Upper lobe of right lung (tissue), 1 donor: ENCODE measurements around the gene SPATA9. TPM values are rescaled to one million over a fixed set of nuclear protein-coding genes. Genes with fewer than 3 reads are reported as not detected.

ENCODE experiments used
- ATAC-seq: fragments of 200-7000 bp; cut with Tn5 transposase; one replicate; pipeline ENCODE4 v1.9.1; 2020; ENCODE audit warnings: mild to moderate bottlenecking, moderate library complexity
- DNase-seq: peaks from one replicate; pipeline ENCODE4 v3.0.0-alpha.2; 2020
- H3K27ac ChIP-seq: fragments of 200-600 bp; one replicate; pipeline ENCODE4 v1.8.0; 2022
- H3K27me3 ChIP-seq: fragments of 200-600 bp; one replicate; pipeline ENCODE4 v1.8.0; 2022; ENCODE audit warnings: mild to moderate bottlenecking
- H3K36me3 ChIP-seq: fragments of 200-600 bp; one replicate; pipeline ENCODE4 v1.8.0; 2022
- H3K4me1 ChIP-seq: fragments of 200-600 bp; one replicate; pipeline ENCODE4 v1.8.0; 2022
- H3K4me3 ChIP-seq: fragments of 200-600 bp; one replicate; pipeline ENCODE4 v1.8.0; 2022; ENCODE audit warnings: mild to moderate bottlenecking
- H3K9me3 ChIP-seq: fragments of 200-600 bp; one replicate; pipeline ENCODE4 v1.8.0; 2022
- CTCF ChIP-seq: fragments of 200-600 bp; IDR thresholded peaks from one replicate; pipeline ENCODE4 v1.8.0; 2022; ENCODE audit warnings: antibody characterized with exemption
- intact Hi-C: fragments of 100-400 bp; cut with DNase I; formaldehyde crosslinking; loops from one replicate; pipeline ENCODE4 v1.11.0; 2022
- long read RNA-seq: library from polyadenylated mRNA; unstranded; transcript quantifications from one replicate; pipeline ENCODE4 v2.0.0, GENCODE V29; 2021
- total RNA-seq: library from RNA; stranded (reverse); fragmentation: NEBNext Ultra II Directional; extraction: Animal tissue kit (Norgen Biotek cat#: 25700); gene quantifications from one replicate; pipeline ENCODE4 v1.2.1, GENCODE V29; 2021
- donor health status: DM: no; HTN: yes; CAD: no; lungs with severe emphysema.

The SPATA9 gene
- total RNA-seq = not detected
- long read RNA-seq, partial matches to known transcripts = 0 of 1 reads
- long read RNA-seq, other reads (novel, unspliced or antisense) = 1 of 1 reads

- Histone ChIP-seq H3K27me3 (no peaks in the 10 kb centered on the region), H3K4me3 (no peak within 1 kb of the TSS), H3K36me3 (no peaks in the 10 kb centered on the region), H3K4me1 (no peaks in the 10 kb centered on the region), H3K9me3 (no peaks in the 10 kb centered on the region), H3K27ac (no peak within 1 kb of the TSS)
- intact Hi-C loops = no loop called here
- ATAC-seq (no peak), DNase-seq (no peak)
- no peak for TF ChIP-seq CTCF
Measured at GRCh38 chr5:95682891-95683290, at the start of gene SPATA9. SPATA9 (minus strand) TSS chr5:95682991; CDS start chr5:95682854, 137 bp downstream.

- TF ChIP-seq CTCF = no peak
- Histone ChIP-seq H3K4me3 (peak overlapping the region; percentile 69), H3K27me3 (no peaks in the 10 kb centered on the region), H3K36me3 (no peaks in the 10 kb centered on the region), H3K9me3 (no peaks in the 10 kb centered on the region), H3K4me1 (peaks cover 10% of the 10 kb centered on the region), H3K27ac (peak overlapping the region; percentile 86)
- intact Hi-C loops = no loop called here
- peak; percentile 75 for DNase-seq
- ATAC-seq = peak; percentile 53
Measured at GRCh38 chr5:95731571-95732554, 49.1 kb upstream of the SPATA9 start.

GRCh38 chr5:95730730-95731570 is 48.2 kb upstream of the SPATA9 start, which contains the start of gene RHOBTB3:
RHOBTB3 (plus strand) TSS chr5:95731336; CDS start chr5:95731683, 347 bp downstream.
- DNase-seq (peak; percentile 91), ATAC-seq (peak; percentile 88)
- peak within 1 kb of the TSS; percentile 86 for H3K27ac ChIP-seq
- H3K9me3 ChIP-seq = no peaks in the 10 kb centered on the region
- intact Hi-C loops = no loop called here
- H3K4me3 ChIP-seq = peak within 1 kb of the TSS; percentile 69
- no peak for TF ChIP-seq CTCF
- H3K4me1 ChIP-seq = peaks cover 10% of the 10 kb centered on the region
- H3K36me3 ChIP-seq = no peaks in the 10 kb centered on the region
- no peaks in the 10 kb centered on the region for H3K27me3 ChIP-seq

GRCh38 chr5:95730011-95730700 is 47.4 kb upstream of the SPATA9 start:
- H3K4me3 ChIP-seq = peak overlapping the region; percentile 69
- peak overlapping the region; percentile 86 for H3K27ac ChIP-seq
- H3K36me3 ChIP-seq = no peaks in the 10 kb centered on the region
- no peak for TF ChIP-seq CTCF
- intact Hi-C loops = no loop called here
- H3K9me3 ChIP-seq = no peaks in the 10 kb centered on the region
- no peaks in the 10 kb centered on the region for H3K27me3 ChIP-seq
- peaks cover 10% of the 10 kb centered on the region for H3K4me1 ChIP-seq
- no peak for DNase-seq
- ATAC-seq = no peak
